K562 (cell line): ENCODE measurements around the gene NEDD9. TPM values are rescaled to one million over a fixed set of nuclear protein-coding genes. Genes with fewer than 3 reads are reported as not detected.

Experiments
- ATAC-seq: fragments of 200-7000 bp; cut with Tn5 transposase; 3 replicates; pipeline ENCODE4 v1.9.1; 2020; ENCODE audit warnings: moderate library complexity
- BruUV-seq: library from RNA; stranded (reverse); fragments of 400-500 nt; replicated peaks from 2 replicates; lab custom pipeline; 2021; lab: Mats Ljungman, UMichigan
- CTCF ChIA-PET: fragments of 300-600 bp; formaldehyde crosslinking; extraction: SDS; loops from one replicate; lab custom pipeline; 2021; ENCODE audit warnings: low intra/inter-chr PET ratio; lab: Yijun Ruan, JAX
- POLR2A ChIA-PET: fragments of 300-600, 350-650 bp; sonication (Branson Sonifier 250); formaldehyde crosslinking; extraction: SDS; loops from one replicate; lab custom pipeline; 2021; ENCODE audit warnings: antibody characterized with exemption, inconsistent platforms; lab: Yijun Ruan, JAX
- DNase-seq, 4 experiments: peaks; one replicate each; pipeline versions ENCODE4 v3.0.0 to v3.0.0-alpha.2; 2011 to 2018; ENCODE audit warnings: low spot score in 3 of 4, mixed read lengths in 3 of 4; ENCODE audit errors: extremely low read depth in 1 of 4
- FAIRE-seq: peaks from 2 replicates; lab custom pipeline; 2011; peaks lifted over from hg19 to GRCh38; lab: Jason Lieb, UNC
- H2AFZ ChIP-seq: 2 replicates; pipeline ENCODE4 v1.6.0; 2011; ENCODE audit warnings: low read depth, low read length, control low read depth, inconsistent platforms
- H3K27ac ChIP-seq: fragments of 200-600 bp; 3 replicates; pipeline ENCODE4 v1.8.0; 2011; ENCODE audit warnings: low read depth, mild to moderate bottlenecking, control low read depth, inconsistent platforms, low read length, moderate library complexity, mixed read lengths; ENCODE audit errors: extremely low read depth
- H3K27me3 ChIP-seq, 2 experiments: fragments of 300-600 bp in 1 of 2; 2 replicates in 1 of 2; 3 replicates in 1 of 2; pipeline versions ENCODE4 v1.6.0 to v1.8.0; 2011; ENCODE audit warnings: inconsistent platforms in 2 of 2, low read length in 2 of 2, mild to moderate bottlenecking in 1 of 2, mixed read lengths in 1 of 2, moderate library complexity in 1 of 2; ENCODE audit not compliant: control insufficient read depth in 2 of 2, insufficient read depth in 2 of 2
- H3K36me3 ChIP-seq: fragments of 300-600 bp; 3 replicates; pipeline ENCODE4 v1.8.0; 2011; ENCODE audit warnings: mild to moderate bottlenecking, low read length, inconsistent platforms; ENCODE audit not compliant: control insufficient read depth, insufficient read depth
- H3K4me1 ChIP-seq, 2 experiments: fragments of 200-600 bp in 1 of 2; replicated peaks in 1 of 2; 2 replicates in 1 of 2; 3 replicates in 1 of 2; pipeline versions ENCODE4 v1.5.1 to v1.8.0; 2011; ENCODE audit warnings: inconsistent platforms in 2 of 2, low read length in 2 of 2, mild to moderate bottlenecking in 1 of 2, mixed read lengths in 1 of 2, moderate library complexity in 1 of 2; ENCODE audit not compliant: control insufficient read depth in 2 of 2, insufficient read depth in 2 of 2
- H3K4me2 ChIP-seq: 2 replicates; pipeline ENCODE4 v1.6.1; 2011; ENCODE audit warnings: low read length, control low read depth, inconsistent platforms, mixed read lengths; ENCODE audit not compliant: insufficient read depth
- H3K4me3 ChIP-seq: fragments of 200-600 bp; sonication (generic), shearing (Covaris generic); 2 replicates; pipeline ENCODE4 v1.5.1; 2016; ENCODE audit warnings: control low read depth, inconsistent platforms
- H3K79me2 ChIP-seq: fragments of 200-600 bp; 3 replicates; pipeline ENCODE4 v1.8.0; 2011; ENCODE audit warnings: low read length, inconsistent platforms; ENCODE audit not compliant: control insufficient read depth, insufficient read depth
- H3K9ac ChIP-seq, 2 experiments: 2 replicates each; pipeline versions ENCODE4 v1.6.0 to v1.6.1; 2011; ENCODE audit warnings: low read depth in 2 of 2, low read length in 2 of 2, control low read depth in 1 of 2, inconsistent platforms in 1 of 2, mild to moderate bottlenecking in 1 of 2, mixed read lengths in 1 of 2; ENCODE audit not compliant: insufficient read depth in 1 of 2
- H3K9me1 ChIP-seq: one replicate; pipeline ENCODE4 v1.6.0; 2011; ENCODE audit warnings: inconsistent platforms, mild to moderate bottlenecking, low read length, moderate library complexity; ENCODE audit not compliant: control insufficient read depth, insufficient read depth
- H3K9me3 ChIP-seq: replicated peaks from 2 replicates; pipeline ENCODE4 v1.5.1; 2011; ENCODE audit warnings: low read depth, low read length, inconsistent platforms; ENCODE audit not compliant: control insufficient read depth, insufficient read depth
- H4K20me1 ChIP-seq: replicated peaks from 2 replicates; pipeline ENCODE4 v1.6.1; 2011; ENCODE audit warnings: low read length, inconsistent platforms, mixed read lengths; ENCODE audit not compliant: control insufficient read depth, insufficient read depth
- CBFA2T3 ChIP-seq: fragments of 450-650 bp; IDR thresholded peaks from 2 replicates; pipeline ENCODE4 v1.6.1; 2017
- RBM25 ChIP-seq: fragments of 200-400 bp; formaldehyde crosslinking; IDR thresholded peaks from 2 replicates; pipeline ENCODE4 v1.6.1; 2018; ENCODE audit warnings: low read length, low read depth, moderate library complexity; ENCODE audit not compliant: severe bottlenecking
- ZFP30 ChIP-seq: fragments of 250-450 bp; sonication (Bioruptor Pico); IDR thresholded peaks from 2 replicates; pipeline ENCODE4 v1.8.0; 2022; ENCODE audit warnings: moderate library complexity, mild to moderate bottlenecking, inconsistent platforms, borderline replicate concordance
- ZNF174 ChIP-seq: fragments of 250-450 bp; sonication (Bioruptor Pico); IDR thresholded peaks from 2 replicates; pipeline ENCODE4 v1.4.0; 2020; ENCODE audit warnings: mild to moderate bottlenecking
- ZNF217 ChIP-seq: sonication (generic); formaldehyde crosslinking; IDR thresholded peaks from 2 replicates; pipeline ENCODE4 v1.8.0; 2022; ENCODE audit warnings: mild to moderate bottlenecking, missing genetic modification reagents
- WGBS: fragments of 100-300 bp; shearing (Covaris generic); methylation state at CpG from one replicate; pipeline ENCODE4 v1.1.6; 2016; ENCODE audit warnings: low coverage, mixed read lengths; ENCODE audit not compliant: insufficient coverage; ENCODE audit errors: missing lambda C conversion rate; 5-methylcytosine and 5-hydroxymethylcytosine counted together
- in situ Hi-C: fragments of 300-500 bp; cut with MboI; formaldehyde crosslinking; loops from 4 replicates; pipeline ENCODE4 v1.15.0; 2018; ENCODE audit warnings: inconsistent platforms, mixed read lengths
- intact Hi-C: fragments of 100-400 bp; cut with micrococcal nuclease; formaldehyde crosslinking; loops from 2 replicates; pipeline ENCODE4 v1.14.2; 2022
- polyA plus RNA-seq, 8 experiments: library from polyadenylated mRNA; depleted of rRNA in 4 of 8; stranded (reverse) in 5 of 8; unstranded in 3 of 8; fragments of >200 nt; fragmentation: Nextera tagmentation in 2 of 8; fragmentation: Illumina TruSeq in 1 of 8; extraction: Ambion mirVana in 2 of 8; extraction: Trizol in 1 of 8; gene quantifications; 2 replicates each; pipeline versions ENCODE4 v1.2.1 to v1.2.3, GENCODE V29; 2011 to 2014; ENCODE audit warnings: inconsistent platforms in 1 of 8, missing spikeins in 1 of 8
- total RNA-seq, 7 experiments: library from RNA; depleted of rRNA in 6 of 7; stranded (reverse); fragments of >200 nt in 6 of 7; fragmentation: Illumina TruSeq in 2 of 7; extraction: Trizol in 2 of 7; gene quantifications; 2 replicates each; pipeline versions ENCODE4 v1.2.1 to v1.2.3, GENCODE V29; 2011 to 2021; ENCODE audit warnings: low replicate concordance in 1 of 7

The NEDD9 gene
- total and polyA plus RNA-seq, 9 of the 15 experiments (the other 6 are each of a cell fraction or from before 2014, with no cell fraction given), result 0.04 to 0.18 (median 0.15) TPM; not detected in 6

DNA sequence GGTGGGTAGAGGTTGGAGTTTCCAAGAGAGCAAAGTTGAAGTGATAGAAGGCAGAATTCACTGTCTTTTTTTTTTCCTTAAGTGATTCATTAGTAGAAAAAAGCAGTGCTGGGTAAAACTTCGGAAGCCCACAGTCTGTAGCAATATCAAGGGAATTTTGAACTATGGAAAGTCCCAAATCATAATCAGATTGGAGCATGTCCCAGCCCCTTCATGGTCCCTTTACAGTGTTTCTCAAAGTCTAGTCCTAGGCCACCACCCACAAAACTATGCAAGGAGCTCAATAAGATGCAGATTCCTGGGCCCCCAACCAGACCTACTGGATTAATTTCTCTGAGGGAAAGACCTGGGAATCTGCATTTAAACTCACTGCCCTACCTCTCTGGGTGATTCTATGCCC lies 22.6 kb downstream of the NEDD9 start:
- no peaks in the 10 kb centered on the region for H3K9me1 ChIP-seq
- H3K79me2 ChIP-seq, result no peaks in the 10 kb centered on the region
- H2AFZ ChIP-seq, result no peak overlapping the region
- ChIA-PET POLR2A (interaction anchor here (0.9 to 1.2 kb wide), 3 partner anchors 9 to 23 kb away, joined by 3 to 5 read pairs (median 3); partner anchors contain the start of gene NEDD9), CTCF (no interaction called here)
- no peak overlapping the region for H3K4me3 ChIP-seq
- in situ Hi-C loops, result no loop called here
- H3K27ac ChIP-seq, result no peak overlapping the region
- DNase-seq (no peak), FAIRE-seq (no peak), ATAC-seq (no peak)
- no peak overlapping the region for H3K4me2 ChIP-seq
- H3K36me3 ChIP-seq, result no peaks in the 10 kb centered on the region
- BruUV-seq, result no TSS peak
- H3K9ac ChIP-seq, result no peak overlapping the region
- peaks cover 25 to 38% of the 10 kb centered on the region in 2 experiments for H3K27me3 ChIP-seq
- H4K20me1 ChIP-seq, result no peaks in the 10 kb centered on the region
- TF ChIP-seq CBFA2T3 (peak; percentile 19; the same call in 1 of the 2 replicates), ZFP30 (no peak)
- H3K4me1 ChIP-seq, result no peaks in the 10 kb centered on the region
- no peaks in the 10 kb centered on the region for H3K9me3 ChIP-seq
- WGBS, result 0% methylated on average over 1 of the region's 1 CpG
- intact Hi-C loops, result no loop called here

DNA sequence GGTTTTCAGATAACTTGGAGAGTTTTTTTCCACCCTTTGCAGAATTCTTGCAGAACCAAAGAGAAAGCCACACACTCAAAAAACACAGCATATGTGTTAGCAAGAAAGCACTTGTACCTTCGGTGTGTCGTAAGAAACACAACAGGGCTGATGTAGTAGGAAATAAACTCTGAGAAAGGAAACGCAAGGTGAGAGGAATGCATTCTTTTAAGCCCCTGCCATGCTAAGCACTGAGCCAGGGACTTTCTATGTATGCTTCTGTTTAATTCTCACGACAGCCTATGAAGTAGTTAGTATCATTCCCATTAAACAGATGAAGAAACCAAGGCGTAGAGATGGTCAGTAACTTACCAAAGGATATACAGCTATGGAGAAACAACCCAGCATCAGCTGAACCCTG lies 23.1 kb downstream of the NEDD9 start:
- WGBS, result 3% methylated on average over 5 of the region's 5 CpGs
- H3K9ac ChIP-seq, result no peak overlapping the region
- DNase-seq (no peak), ATAC-seq (no peak), FAIRE-seq (no peak)
- in situ Hi-C loops (no loop called here), intact Hi-C loops (no loop called here)
- no peak overlapping the region for H3K4me3 ChIP-seq
- H3K27me3 ChIP-seq, result peaks cover 23 to 36% of the 10 kb centered on the region in 2 experiments
- H3K9me3 ChIP-seq, result no peaks in the 10 kb centered on the region
- no peaks in the 10 kb centered on the region for H4K20me1 ChIP-seq
- H2AFZ ChIP-seq, result no peak overlapping the region
- ChIA-PET POLR2A (interaction anchor here (1.0 to 1.2 kb wide), 2 partner anchors 10 to 23 kb away, joined by 3 to 5 read pairs; partner anchors contain the start of gene NEDD9), CTCF (no interaction called here)
- H3K4me2 ChIP-seq, result no peak overlapping the region
- H3K79me2 ChIP-seq, result no peaks in the 10 kb centered on the region
- H3K4me1 ChIP-seq, result no peaks in the 10 kb centered on the region
- TF ChIP-seq ZNF217 (CRISPR knock-in tag) (no peak), ZNF174 (CRISPR knock-in tag) (no peak), RBM25 (peak; percentile 9)
- H3K36me3 ChIP-seq, result no peaks in the 10 kb centered on the region
- no peak overlapping the region for H3K27ac ChIP-seq
- no TSS peak for BruUV-seq
- H3K9me1 ChIP-seq, result no peaks in the 10 kb centered on the region
